Measurements from ENCODE around the gene SBNO2.
"Not testable (repeated sequence)": the region's sequence is repeated elsewhere in the genome, so short reads cannot be mapped to it uniquely, and the experiment has no call there.

SBNO2 gene

DNA sequence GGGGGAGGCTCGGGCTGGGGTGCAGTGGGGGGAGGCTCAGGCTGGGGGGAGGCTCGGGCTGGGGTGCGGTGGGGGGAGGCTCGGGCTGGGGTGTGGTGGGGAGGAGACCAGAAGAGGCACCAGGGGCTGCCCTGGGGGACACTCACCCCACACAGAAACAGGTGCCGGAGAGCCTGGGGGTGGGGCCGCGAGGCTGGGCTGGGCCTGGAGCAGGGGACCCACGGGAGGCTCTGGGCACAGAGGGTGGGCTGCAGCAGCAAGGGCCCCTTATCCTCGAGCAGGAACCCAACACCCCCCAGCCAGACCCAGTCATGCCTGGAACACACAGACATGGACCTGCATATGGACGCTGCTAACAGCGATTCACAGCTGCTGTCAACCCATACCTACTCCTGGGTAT, 35.9 kb downstream of the SBNO2 start:
- no peak for DNase-seq

DNA sequence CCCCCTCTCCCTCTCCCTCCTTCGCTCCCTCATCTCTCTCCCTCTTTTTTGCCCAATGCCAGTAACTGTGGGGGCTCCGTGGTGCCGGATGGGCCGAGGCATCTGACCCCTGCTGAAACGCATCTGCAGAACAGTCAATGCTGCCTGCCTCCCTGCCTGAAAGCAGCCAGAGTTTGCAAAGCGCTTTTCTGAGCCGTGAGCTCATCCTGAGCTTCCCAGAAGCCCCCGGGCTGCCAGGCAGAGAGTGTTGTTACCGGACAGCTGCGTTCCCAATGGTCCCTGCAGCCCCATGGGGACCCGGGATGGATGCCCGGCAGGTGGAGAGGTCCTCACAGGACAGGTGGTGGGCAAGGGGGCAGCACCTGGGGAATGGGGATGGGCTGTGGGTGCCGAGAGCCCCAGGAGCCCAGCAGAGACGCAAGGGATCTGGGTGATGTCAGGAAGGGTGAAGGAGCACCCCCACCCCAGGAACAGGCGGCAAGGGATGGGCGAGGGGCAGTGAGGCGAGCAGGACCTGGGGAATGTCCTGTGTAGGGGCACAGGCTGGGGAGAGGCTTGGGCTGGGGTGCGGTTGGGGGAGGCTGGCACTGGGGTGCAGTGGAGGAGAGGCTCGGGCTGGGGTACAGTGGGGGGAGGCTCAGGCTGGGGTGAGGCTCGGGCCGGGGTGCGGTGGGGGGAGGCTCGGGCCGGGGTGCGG, 37.3 kb downstream of the SBNO2 start:
- DNase-seq: no peak

DNA sequence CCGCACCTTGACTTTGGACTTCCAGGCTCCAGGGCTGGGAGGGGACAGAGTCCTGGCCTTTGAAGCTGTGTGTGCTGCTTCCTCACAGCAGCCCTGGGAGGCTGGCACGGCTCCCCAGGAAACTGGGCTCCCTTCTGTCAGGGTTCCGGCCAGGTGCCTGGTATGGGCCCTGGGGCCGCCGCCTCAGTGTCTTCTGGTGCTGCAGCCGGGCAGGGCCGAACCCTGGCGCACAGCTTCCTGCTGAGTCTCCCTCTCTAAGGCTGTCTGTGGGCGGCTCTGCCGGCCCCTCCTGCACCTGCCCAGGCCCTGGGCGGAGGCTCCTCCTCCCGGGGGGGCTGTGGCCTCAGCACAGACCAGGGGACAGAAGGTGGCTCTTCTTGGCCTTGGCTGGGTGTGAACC, 37.9 kb downstream of the SBNO2 start:
- DNase-seq: no peak

DNA sequence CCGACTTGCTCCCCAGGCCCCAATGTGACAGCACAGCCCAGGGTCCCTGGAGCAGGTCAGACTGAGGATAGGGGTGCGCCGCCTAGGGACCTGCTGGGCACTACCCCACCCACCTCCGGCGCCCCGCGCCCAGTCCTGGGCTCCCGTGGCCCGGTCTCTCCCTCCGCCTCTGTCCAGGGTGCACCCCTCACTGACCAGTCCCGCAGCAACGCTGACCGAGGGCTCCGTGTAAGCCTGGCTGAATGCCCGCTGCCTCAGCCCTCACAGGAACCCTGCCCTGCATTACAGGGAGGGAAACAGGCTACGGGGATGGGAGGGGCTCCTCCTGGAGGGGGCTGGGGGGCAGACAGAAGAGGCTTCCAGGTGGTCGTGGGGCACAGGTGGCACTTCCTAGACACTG, 38.6 kb downstream of the SBNO2 start:
- no peak for DNase-seq

DNA sequence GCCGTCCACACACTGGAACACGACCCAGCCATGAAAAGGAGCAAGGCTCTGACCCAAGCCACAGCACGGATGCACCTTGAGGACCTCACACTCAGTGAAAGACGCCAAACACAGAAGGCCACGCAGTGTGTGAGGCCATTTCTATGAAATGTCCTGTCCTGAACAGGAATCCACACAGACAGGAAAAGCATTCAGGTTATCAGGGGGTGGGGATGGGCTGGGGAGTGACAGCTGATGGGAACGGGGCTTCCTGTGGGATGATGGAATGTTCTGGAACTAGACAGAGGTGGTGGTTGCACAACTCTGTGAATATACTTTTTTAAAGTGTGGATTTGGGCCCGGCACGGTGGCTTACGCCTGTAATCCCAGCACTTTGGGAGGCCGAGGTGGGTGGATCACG, 39.6 kb downstream of the SBNO2 start:
- DNase-seq: no peak

DNA sequence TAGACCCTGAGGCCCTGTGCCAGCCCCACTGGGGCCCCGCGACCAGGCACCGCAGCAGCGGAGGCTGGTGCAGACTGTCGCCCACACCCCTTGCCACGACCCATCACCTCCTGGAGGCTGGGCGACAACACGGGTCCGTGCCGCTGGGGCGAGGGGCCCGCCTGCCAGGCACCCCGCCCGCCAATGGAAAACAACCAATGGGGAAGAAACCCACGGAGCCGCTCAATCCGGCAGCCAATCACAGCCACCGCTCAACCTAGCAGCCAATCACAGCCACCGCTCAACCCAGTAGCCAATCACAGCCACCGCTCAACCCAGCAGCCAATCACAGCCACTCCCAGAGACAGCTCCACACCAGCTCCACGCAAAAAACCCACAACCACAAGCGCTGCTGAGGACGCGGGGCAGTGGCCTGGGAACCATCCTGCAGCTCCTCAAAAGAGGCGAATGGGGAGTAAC, 40.6 kb downstream of the SBNO2 start:
- peak in 1 of 58 donors; percentile 26 for DNase-seq

DNA sequence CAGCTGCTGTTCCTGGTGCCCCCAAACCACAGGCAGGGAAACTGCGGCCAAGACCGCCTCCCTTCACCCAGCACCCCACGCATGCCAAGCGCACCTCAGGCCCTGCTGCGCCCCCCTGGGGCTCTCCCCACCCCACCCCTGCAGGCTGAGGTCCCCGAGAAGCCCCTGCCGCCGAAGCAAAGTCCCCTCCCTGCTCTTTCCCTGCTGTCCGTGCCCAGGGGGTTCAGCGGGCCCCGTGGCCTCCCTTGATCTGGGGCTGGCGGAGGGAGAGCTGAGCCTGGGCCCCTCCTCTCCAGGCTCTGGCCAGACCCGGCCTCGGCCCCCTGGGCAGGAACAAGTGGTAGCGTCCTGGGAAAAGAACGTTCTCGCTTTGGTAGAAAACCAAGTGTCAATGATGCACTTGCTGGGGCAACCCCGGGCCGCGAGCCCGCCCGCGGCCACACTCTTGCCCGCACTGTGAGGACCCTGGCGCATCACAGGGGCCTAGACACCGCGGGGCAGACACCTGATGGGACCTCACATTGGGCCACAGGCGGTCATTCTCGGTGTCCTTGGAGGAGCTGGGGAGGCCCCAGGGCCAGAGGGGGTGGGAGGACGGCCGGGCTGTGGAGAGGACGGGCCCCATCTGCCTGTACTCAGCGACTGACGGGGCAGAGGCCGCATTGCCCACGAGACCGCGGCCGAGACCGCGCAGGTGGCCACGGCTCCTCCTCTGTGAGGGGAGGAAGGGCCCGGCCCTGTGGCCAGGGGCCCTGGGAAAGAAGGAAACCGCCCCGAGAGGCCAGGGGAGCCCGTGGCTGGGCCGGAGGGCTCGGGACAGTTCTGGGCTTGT, 41.3 kb downstream of the SBNO2 start:
- no peak for DNase-seq

DNA sequence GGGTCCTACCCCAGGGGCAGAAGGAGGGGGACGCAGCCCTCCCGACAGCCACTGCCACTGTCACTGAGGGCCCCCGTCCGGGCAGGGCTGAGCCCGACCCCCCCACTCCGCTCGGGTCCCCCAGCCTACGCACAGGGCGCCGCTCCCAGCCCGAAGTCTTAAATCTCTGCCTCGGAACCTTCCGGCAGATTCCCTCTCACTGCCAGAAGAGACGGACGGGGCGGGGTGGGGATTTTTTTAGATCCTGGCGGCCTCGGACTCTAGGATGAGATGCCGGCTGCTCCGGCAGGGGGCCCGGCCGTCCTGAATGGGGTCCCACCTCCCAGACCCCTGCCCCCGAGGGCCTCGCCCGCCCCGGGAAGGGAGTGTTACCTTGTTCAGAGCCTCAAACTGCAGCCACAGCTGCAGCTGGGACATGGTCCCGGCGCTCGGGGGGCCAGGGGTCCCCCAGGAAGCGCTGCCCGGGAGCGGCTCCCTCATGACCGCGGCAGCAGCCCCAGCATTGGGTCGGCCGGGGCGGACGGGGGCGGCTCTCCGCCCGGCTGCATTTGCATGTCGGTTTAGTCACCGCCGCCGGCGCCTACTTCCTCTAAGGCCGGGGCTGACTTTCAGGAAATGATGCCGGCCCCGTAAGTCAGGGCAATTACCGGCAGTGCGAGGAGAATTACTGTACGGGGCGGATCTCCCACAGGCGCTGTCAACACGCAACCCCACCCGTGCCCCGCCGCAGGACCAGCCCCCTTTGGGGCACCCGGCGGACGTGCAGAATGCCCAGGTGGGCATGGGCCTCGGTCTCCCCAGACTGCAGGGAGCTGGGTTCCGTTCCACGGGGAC, 42.1 kb downstream of the SBNO2 start:
- peak in 33 of 58 donors; percentile 8 to 66 (median 25) for DNase-seq

DNA sequence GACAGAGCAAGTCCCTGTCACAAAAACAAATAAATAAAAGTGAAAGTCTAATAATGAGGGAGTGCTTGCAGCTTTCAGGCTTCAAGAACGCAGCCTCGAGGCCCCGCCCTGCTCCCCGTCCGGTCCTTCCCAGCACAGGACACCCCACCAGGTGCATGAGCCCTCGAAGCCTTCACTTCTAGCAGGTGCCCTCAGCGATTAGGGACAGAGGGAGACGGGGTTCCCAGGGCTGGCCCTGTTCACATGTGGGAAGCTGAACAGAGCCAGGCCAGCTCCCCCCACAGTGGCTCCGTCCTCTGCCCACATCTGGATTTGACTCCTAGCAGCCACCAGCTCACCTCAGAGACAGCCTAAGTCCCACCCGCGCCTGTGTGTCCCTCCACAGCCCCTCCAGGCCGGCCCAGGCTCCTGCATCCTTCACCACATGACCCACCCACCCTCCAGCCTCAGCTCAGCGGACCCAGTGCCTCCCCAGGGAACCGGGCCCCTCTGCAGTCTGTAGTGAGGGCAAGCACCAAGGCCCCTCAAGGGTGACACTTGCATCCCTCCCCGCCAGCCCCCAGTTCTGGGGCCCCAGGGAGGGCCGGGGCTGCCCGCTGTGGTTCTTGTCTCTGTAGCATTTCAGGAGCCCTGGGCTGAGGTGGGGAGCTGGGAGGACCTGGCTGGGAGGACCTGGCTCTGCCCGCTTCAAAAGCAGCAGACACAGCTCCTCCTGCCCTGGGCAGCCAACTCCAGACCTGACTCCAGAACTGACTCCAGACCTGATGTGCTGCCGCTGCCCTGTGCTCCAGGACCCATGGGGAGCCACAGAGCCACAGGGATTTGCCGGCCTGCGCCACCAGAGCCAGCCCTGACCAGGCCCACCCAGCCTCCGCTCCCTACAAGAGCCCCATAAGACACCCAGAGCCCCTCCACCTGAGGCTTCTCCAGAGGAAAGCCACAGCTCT, 43.0 kb downstream of the SBNO2 start:
- DNase-seq: no peak

DNA sequence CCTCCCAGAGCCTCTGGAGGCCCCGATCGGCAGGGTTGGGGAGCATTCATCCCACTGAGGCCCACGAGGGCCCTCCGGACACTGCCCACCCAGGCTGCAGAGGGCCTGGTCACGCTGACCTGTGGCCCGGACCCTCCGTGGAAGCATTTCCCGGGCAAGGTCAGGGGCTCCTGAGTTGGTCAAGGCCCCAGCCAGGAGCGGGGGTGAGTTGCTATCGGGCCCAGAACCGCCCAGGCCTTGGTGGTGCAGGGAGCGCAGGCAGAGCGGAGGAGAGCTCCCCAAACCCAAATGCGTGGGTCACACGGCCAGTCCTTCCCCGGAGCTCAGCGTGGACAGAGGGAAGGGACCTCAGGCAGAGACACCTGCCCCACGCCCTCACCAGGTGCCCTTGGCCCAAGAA, 44.5 kb downstream of the SBNO2 start:
- DNase-seq: no peak

DNA sequence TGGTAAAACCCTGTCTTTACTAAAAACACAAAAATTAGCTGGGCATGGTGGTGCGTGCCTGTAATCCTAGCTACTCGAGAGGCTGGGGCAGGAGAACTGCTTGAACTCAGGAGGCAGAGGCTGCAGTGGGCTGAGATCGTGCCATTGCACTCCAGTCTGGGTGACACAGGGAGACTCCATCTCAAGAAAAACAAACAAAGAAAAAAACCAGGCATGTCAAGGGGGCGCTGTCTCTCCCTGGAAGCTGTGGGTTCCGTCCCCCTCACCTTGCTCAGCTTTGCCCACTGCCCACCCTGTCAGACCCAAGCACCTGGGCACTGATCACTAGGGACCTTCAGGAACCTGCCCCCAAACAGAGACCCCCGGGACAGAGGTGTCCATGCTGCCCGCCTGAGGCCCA, 45.0 kb downstream of the SBNO2 start:
- DNase-seq: not testable (repeated sequence)

DNA sequence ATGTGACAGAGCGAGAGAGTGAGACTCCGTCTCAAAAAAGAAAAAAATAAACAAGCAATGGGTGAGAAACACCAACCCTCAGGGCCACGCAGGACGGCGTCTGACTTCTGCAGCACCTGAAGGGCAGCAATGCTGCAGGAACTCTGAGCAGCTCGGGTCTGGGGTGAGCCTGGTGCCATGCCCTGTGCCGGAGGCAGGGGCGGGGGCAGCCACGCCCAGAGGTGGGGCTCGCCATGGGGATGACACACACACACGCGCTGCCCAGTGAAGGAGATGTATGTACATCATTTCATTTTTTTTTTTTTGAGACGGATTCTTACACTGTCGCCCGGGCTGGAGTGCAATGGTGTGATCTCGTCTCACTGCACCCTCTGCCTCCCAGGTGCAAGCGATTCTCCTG, 46.0 kb downstream of the SBNO2 start:
- DNase-seq: no peak

DNA sequence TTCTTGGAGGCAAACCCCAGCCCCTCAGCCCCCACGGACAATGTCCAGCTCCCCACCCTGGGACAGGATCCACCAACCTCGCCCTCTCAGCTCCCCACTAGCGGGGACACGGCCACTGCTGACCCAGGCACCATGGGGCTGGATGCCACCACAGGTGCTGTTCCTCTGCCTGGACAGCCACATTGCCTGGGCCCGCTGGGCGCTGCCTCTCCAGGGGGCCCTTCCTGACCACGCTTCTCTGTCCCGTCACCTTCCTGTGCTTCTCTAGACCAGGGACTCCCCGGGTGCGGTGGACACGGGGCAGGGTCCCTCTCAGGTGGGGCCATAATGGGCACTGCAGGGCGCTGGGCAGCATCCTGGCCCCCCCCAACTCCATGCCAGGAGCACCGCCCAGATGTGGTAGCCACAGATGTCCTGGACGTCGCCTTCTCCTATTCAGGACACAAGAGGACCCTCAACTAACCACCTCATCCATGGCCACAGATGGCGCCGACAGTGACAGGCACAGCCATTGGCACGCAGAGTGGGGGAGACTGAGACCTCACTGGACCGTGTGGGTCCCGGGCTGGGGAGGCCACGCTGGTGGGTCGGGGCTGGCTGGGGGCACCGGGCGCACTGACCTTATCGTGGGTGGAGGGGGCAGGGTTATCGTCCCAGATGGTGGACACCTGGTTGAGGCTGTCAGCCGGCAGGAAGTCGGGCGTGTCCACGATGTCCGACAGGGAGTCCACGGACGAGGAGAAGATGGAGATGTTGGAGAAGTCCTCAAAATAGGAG, 46.9 kb downstream of the SBNO2 start:
- DNase-seq: no peak

DNA sequence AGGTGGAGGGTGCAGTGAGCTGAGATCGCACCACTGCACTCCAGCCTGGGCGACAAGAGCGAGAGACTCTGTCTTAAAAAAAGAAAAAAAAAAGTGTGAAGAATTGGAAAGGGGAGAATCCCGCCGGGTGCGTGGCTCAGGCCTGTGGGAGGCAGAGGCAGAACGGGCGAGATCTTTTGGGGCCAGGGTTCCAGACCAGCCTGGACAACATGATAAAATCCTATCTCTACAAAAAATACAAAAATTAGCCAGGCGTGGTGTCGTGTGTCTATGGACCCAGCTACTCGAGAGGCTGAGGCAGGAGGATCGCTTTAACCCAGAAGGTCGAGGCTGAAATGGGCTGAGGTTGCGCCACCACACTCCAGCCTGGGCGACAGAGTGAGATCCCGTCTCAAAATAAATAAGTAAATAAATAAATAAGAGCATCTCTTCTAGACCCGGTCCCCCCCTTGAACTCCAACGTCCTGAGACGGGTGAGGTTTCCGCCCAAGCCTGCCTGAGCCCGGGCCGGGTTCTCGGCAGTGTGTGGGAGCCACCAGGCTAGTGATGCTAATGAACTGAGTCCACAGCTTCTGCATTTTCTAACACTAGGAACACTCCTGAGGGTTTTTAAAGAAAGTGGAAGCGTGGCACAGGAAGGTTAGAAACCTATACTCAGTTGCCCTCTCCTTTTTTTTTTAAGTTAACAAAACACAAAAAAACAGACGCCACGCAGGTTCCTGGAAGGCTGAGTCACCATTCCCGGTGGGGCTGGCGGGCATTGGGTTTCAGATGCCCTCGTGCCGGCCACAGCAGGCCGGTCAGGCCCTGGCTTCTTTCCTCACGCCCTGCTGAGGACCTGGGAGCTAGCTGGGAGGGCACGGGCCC, 48.2 kb downstream of the SBNO2 start:
- DNase-seq: no peak

DNA sequence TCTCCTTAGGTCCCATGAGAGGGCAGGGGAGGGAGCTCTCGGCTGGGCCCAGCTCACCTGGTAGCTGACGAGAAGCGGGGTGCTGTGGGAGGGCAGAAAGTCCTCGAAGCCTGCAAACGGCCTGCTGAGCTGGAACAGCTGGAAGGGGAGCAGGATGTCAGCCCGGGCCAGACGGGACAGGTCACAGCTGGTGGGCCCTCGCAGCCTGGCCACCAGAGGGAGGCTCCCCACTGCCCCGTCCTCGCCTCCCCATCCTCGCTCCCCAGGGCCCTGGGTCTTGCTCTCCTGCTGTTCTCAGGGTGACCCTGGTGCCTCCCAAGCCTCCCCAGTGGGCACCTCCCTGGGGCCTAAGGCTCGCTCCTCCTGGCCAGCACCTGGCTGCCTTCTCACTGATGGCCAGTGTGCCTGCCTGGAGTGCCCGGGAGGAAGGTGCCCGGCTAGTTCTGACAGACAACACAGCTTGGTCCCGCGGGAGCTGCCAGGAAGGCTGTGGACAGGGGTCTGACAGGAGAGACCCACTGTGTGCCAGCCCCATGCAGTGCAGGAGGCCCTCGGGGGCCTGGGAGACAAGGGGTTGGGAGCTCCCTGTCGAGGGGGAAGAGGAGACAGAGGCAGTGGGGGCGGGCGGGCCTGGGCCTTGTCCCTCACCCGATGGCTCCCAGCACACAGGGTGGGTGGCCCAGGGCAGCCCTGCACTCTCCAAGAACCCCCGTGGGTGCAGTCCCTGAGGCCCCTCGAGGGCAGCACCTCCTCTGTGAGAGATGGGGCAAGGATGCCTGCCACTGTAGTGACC, 50.0 kb downstream of the SBNO2 start:
- DNase-seq: no peak

DNA sequence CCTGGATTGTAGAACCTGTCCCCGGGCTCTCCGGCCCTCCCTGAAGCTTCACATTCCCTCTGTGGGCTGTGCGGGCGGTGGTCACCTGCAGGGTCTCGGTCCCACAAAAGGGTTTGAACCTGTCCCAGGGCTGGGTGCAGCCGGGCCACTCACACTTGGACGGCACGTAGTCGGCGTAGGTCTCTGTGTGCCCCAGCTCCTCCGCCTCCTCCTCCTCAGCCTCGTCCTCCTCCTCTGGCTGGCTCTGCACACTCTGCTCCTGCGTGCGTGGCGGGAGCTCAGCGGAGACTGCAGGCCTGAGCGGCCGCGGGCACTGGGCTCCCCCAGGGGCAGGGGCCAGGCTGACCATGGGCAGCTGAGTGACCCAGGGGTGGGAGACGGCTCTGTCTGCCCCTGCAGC, 50.7 kb downstream of the SBNO2 start:
- DNase-seq: no peak

DNA sequence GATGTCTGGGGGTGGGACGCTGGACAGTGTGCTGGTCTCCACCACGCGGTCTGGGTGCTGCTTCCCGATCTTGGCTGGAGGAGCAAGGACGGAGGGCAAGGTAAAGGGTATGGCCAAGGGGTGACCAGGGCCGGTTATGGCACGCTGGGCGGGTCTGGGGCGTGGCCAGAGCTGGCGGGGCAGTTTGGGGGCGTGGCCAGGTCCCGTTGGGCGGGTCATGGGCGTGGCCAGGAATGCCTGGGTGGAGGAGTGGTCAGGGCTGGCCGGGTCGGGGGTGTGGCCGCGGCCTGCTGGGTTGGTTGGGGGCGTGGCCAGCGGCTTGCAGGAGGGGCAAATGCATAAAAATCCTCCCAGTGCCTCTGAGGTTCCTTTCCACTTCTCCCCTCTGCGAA, 51.1 kb downstream of the SBNO2 start:
- DNase-seq: no peak
